GM18909 (cell line): ENCODE results near the gene PEX10.

ENCODE experiments used
- ATAC-seq: cut with Tn5 transposase; IDR thresholded peaks from one replicate; pipeline ENCODE4 v1.9.1; 2021; ENCODE audit warnings: mild to moderate bottlenecking; ENCODE audit not compliant: unreplicated experiment, poor library complexity

The PEX10 gene

DNA sequence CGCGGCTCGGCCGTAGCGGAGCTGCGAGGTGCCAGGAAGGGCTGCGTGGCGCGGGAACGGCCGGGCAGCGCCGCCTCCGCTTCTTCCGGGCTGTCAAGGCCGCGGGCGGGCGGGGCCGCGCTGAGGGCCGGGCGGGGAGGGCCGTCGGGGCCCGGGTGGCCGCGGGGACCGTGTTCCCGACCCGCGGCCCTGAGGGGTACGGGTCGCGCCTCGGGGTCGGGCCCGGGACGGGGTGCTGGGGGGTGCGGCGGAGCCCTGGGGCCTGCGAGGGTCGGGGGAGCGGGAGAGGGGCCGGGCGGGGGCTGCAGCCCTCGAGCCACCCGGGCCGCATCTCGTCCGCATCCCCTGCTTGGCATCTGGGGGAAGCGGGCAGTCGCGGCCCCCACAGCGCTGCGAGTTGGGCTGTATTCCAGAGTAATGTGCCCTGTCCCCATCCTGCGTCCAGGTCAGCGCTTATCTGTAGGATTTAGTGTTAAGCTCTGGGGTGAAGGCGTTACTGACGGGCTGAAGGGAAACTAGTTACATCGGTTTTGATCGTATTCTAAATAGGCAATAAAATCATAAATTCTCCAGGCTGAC, 20.3 kb downstream of the PEX10 start:
- peak; percentile 13 for ATAC-seq

GRCh38 chr1:2391041-2391930, 21.1 kb downstream of the PEX10 start, which contains the start of the genes MORN1 and RER1:
Gene MORN1, minus strand, starts transcription at chr1:2391554. Its CDS starts 21 bp downstream, at chr1:2391533.
Gene RER1, plus strand, starts transcription at chr1:2391841. Its CDS starts 3,950 bp downstream, at chr1:2395791.
- peak; percentile 89 for ATAC-seq

DNA sequence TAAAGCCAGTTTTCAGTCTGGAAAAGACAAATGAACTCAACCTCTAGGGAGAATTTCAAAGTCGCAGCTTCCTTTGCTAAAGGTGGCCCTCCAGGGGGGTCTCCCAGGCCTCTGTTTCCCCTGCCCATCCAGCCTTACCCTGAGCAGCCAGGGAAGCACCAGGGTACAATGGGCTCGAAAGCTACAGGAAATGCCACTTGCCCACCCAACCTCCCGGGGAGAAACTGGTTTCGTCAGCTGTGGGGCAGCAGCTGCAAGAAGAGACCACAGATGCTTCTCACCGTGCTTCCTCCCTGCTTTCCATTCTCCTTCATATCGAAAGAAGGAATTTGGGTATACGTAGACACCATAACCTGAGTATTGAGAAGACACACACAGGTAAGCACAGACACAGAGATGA, 22.7 kb downstream of the PEX10 start:
- no peak for ATAC-seq

DNA sequence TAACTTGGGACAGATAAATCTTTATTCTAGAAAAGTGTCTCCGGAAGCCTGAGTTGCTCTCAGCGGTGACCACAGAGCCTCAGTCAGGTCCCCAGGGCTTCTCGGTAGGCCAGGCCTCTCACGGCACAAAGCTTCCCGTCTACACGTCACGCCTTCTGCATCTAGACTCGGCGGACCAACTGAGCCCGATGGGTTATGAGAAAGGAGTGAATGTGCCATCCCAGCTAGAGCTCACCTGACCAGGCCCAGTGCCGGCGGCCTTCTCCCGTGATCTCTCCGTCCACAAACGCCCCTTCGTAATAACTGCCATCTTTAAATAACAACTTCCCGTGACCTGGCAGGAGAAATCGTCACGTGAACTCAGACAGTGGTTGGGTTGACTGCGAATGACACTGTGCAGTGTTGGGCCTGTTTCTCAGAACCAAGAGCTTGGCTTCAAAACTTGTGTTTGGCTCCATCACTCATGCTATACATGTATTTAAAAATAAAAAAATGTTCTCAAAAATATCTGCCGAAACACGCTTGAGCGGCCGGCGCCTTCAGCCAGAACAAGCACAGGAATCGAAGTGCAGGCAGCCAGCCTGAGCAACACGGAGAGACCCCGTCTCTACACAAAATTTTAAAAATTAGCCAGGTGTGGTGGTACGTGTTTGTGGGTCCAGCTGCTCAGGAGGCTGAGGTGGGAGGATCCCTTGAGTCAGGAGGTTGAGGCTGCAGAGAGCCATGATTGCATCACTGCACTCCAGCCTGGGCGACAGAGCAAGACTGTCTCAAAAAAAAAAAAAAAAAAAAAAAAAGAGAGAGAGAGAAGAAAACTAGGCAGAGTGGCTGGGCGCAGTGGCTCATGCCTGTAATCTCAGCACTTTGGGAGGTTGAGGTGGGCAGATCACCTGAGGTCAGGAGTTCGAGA, 24.1 kb downstream of the PEX10 start:
- ATAC-seq: no peak

DNA sequence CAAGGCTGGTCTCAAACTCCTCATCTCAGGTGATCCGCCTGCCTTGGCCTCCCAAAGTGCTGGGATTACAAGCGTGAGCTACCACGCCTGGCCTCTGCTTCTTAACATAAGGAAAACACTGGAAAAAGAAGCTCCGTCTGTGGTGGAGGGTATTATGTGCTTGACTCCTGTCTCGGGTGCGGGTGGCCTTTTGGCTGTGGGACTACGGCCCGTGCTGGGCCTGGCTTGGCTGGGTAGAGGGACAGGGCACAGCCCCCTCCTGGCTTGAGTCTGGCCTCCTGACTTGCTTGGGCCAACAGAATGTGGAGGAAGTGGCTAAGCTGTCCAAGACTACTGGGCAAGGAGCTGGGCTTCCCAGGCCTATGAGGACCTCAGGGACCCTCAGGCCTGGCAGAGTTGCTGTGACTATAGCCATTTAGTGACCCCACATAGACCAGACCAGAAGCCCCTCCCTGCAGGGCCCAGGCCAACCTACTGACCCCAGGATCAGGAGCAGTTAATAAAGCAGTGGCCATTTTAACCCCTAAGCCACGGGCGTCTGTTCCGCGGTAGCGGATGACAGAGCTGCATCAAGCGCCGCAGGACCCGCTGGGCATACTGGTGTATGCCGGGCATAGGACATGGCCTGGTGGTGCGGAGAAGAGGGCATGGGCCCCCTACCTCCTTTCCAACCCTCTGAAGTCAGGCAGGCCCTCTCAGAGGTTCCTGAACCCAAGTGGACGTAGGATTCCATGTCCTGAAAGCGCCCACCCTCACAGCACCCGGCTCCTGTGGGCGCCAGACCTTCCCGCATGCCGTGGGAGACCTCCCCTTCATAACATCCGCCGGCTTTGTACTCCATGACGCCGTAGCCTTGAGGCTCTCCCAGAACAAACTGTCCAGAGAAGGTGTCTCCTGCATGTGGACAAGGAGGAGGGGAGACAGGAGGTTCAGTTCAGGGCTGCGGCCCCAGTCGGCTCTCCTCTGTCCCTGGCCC, 25.4 kb downstream of the PEX10 start:
- no peak for ATAC-seq

- no peak for ATAC-seq
These were observed 26.6 kb downstream of the PEX10 start for GRCh38 chr1:2385606-2386280.

DNA sequence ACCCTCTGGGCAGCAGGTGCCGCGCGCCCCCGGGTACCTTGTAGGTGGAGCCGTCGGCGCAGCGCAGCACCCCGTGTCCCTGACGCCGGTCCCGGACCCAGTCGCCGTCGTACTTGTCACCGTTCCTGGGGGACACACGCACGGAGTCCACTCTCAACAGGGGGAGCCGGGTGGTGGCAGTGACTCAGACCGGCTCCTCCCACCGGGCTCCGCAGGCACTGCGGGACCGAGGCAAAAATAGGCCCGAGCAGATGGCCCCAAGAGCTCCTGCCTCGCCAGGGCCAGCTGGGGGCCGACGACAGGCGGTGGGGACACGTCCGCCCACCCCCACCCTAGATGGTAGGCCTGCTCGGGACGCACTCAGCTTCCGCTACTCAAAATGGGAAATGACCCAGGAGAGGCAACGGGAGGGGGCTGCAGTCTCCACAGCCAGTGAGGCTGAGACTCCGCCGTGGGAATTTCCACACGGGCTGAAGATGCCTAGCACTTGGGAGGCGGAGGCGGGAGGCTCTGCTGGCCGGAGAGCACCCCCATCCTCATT, 27.4 kb downstream of the PEX10 start:
- ATAC-seq: no peak

- ATAC-seq: no peak
These were observed 28.1 kb downstream of the PEX10 start for GRCh38 chr1:2384130-2384860.

DNA sequence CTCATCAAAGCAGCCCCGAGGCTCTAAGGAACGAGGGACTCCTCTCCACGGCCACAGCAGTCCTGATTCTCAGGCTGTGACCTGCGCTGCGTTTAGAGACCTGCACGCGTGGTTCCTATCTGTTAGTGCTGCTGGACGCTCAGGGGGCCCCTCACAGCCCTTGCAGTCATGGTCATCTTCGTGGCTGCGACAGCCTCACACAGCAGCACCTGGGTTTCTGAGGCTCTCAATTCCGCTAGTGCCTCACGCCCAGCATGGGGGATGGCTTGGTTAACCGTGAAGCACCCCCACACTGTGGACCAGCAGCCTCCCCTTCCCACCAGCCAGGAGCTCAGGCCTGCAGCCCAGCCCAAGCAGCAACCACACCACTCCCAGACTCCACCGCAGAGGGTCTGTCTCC, 28.8 kb downstream of the PEX10 start:
- no peak for ATAC-seq

DNA sequence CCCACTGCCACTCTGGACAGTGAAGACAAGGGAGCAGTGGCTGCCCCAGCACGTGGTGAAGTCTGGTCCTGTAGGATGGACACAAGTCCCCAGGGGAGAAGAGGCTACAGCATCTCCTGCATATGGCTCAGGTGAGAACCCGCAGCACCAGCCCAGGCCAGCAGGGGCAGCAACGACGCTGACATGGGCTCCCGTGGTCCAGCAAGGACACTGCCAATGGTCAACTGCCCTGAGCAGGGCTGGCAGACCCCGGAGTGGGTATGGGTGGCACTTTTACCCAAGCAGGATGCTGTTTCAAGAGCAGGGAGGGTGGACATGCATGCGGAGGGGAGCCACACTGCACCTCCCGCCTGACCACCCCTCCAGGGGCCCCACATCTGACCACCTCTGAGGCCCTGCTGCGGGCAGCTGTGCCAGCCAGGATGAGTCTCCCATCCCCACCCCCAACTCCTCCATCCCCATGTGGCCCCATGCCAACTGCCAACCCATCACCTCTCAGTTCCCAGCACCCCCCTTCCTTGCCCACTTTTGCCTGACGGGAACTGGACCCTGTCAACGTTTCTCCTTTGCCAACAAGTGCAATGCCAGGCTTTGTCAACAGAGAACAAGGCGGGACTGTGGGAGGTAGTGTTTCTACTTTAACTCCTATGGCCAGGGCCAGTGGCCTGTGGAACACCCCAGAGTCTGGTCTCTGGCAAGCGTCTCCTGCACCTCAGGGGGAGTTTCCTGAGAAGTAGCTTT, 29.6 kb downstream of the PEX10 start:
- no peak for ATAC-seq

GRCh38 chr1:2381741-2382620, 30.4 kb downstream of the PEX10 start:
- no peak for ATAC-seq

GRCh38 chr1:2380816-2381591, 31.4 kb downstream of the PEX10 start:
- no peak for ATAC-seq

GRCh38 chr1:2379733-2380404, 32.5 kb downstream of the PEX10 start:
- no peak for ATAC-seq

- no peak for ATAC-seq
These were observed 33.2 kb downstream of the PEX10 start for GRCh38 chr1:2378956-2379732.
